ENCODE results near the gene BCAM. TPM values are rescaled to one million over a fixed set of nuclear protein-coding genes. Genes with fewer than 3 reads are reported as not detected.
A peak's percentile ranks its signal among the peaks of the same experiment; 100 is the strongest.

The BCAM gene
- total RNA-seq, 4 donors from 2014 or later = 83.5 to 139 (median 90.9) TPM

GRCh38 chr19:44792281-44792680, 16.6 kb upstream of the BCAM start:
- no peak for DNase-seq (ENCODE audit: low spot score in 2 of 2)
- H3K27me3 ChIP-seq = no peaks in the 10 kb centered on the region
- peaks cover 0 to 12% (median 0%) of the 10 kb centered on the region in 4 donors for H3K4me1 ChIP-seq
- H3K36me3 ChIP-seq = no peaks in the 10 kb centered on the region
- 92% methylated on average over 9 of the region's 9 CpGs for WGBS, 2 donors
- TF ChIP-seq POLR2A (IDR thresholded peaks at IDR 0.05) (no peak), CTCF (IDR thresholded peaks at IDR 0.05) (no peak), EP300 (IDR thresholded peaks at IDR 0.05) (no peak)
- no peak overlapping the region for H3K4me3 ChIP-seq
- H3K27ac ChIP-seq = no peak overlapping the region
- H3K9me3 ChIP-seq = no peaks in the 10 kb centered on the region

- 95 to 96% methylated on average over 4 of the region's 4 CpGs for WGBS, 2 donors
- Histone ChIP-seq H3K27me3 (no peaks in the 10 kb centered on the region), H3K9me3 (no peaks in the 10 kb centered on the region), H3K4me1 (peaks cover 0 to 12% (median 0%) of the 10 kb centered on the region in 4 donors), H3K36me3 (no peaks in the 10 kb centered on the region), H3K4me3 (no peak overlapping the region), H3K27ac (no peak overlapping the region)
- TF ChIP-seq POLR2A (IDR thresholded peaks at IDR 0.05) = no peak
- no peak for TF ChIP-seq EP300 (IDR thresholded peaks at IDR 0.05)
- no peak for TF ChIP-seq CTCF (IDR thresholded peaks at IDR 0.05)
- DNase-seq (ENCODE audit: low spot score in 2 of 2) = no peak
Observed at GRCh38 chr19:44794610-44795009, 14.3 kb upstream of the BCAM start.

GRCh38 chr19:44795398-44795987, 13.4 kb upstream of the BCAM start:
- TF ChIP-seq POLR2A (IDR thresholded peaks at IDR 0.05) (no peak), EP300 (IDR thresholded peaks at IDR 0.05) (no peak), CTCF (IDR thresholded peaks at IDR 0.05) (no peak)
- Histone ChIP-seq H3K4me1 (peaks cover 0 to 17% (median 0%) of the 10 kb centered on the region in 4 donors), H3K27me3 (no peaks in the 10 kb centered on the region), H3K4me3 (no peak overlapping the region), H3K27ac (no peak overlapping the region), H3K36me3 (no peaks in the 10 kb centered on the region), H3K9me3 (no peaks in the 10 kb centered on the region)
- 88 to 90% methylated on average over 13 of the region's 13 CpGs for WGBS, 2 donors
- DNase-seq (ENCODE audit: low spot score in 2 of 2) = no peak

DNA sequence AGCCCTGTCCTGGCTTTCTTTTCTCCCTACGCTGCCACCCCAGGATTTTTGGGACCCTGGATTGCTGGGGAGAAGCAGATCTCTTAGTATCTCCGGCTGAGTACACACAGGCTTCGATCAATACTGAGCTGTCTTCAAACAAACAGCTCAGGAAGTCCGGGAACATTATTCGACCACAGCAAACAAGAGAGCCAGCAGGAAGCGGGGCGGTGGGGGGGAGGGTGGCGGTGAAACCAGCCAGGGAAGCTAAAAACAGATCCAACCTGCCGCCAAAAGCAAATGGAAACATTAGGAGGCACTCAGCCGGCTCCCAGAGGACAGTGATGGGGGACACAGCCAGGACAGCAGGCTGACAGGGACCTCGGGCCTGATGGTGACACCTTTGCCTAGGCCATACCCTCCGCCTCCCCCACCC, 12.2 kb upstream of the BCAM start:
- 25 to 27% methylated on average over 12 of the region's 12 CpGs for WGBS, 2 donors
- no peak for TF ChIP-seq POLR2A (IDR thresholded peaks at IDR 0.05)
- TF ChIP-seq EP300 (IDR thresholded peaks at IDR 0.05) = no peak
- TF ChIP-seq CTCF (IDR thresholded peaks at IDR 0.05) = no peak
- DNase-seq (ENCODE audit: low spot score in 2 of 2) = no peak
- Histone ChIP-seq H3K36me3 (no peaks in the 10 kb centered on the region), H3K27ac (peak overlapping the region in 2 of 4 donors; percentile 31 to 43), H3K9me3 (no peaks in the 10 kb centered on the region), H3K4me1 (peaks cover 0 to 18% (median 0%) of the 10 kb centered on the region in 4 donors), H3K27me3 (no peaks in the 10 kb centered on the region), H3K4me3 (no peak overlapping the region)

DNA sequence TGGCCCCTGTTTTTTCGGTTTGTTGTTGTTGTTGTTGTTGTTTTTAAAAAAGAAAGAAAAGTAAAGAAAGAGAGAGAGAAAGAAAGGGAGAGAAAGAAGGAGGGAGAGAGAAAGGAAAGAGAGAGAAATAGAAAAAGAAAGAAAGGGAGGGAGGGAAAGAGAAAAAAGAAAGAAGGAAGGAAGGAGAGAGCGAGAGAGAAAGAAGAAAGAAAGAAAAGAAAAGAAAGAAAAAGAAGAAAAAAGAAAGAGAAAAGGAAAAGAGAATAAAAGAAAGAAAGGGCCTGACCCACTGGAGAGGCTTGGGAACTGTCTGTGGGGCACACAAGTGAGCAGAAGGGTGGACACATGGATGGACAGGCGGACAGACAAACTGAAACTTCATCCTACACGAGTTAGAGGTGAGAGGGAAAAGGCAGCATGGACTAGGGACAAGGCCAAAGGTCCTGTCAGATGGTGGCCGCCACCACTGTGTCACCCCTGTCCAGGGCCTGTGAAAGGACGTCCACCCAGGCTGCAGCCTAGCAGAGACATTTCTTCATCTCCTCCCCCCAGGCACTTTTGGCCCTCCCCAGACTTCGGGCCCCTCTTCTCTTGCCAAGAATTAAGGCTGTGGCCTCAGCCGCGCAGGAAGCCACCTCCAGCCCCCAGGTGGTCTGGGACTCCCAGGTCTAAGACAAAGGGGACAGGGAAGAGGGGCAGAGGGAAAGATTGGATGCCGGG, 9.1 kb upstream of the BCAM start:
- TF ChIP-seq POLR2A (IDR thresholded peaks at IDR 0.05) (no peak), CTCF (IDR thresholded peaks at IDR 0.05) (no peak), EP300 (IDR thresholded peaks at IDR 0.05) (no peak)

More for the DNA sequence above, 9.1 kb upstream of the BCAM start:
- no peak for DNase-seq (ENCODE audit: low spot score in 2 of 2)
- Histone ChIP-seq H3K9me3 (peaks cover 0 to 6% (median 0%) of the 10 kb centered on the region in 4 donors), H3K36me3 (no peaks in the 10 kb centered on the region), H3K27ac (peak overlapping the region in 1 of 4 donors; percentile 29), H3K4me1 (peaks cover 0 to 18% (median 0%) of the 10 kb centered on the region in 4 donors), H3K27me3 (no peaks in the 10 kb centered on the region), H3K4me3 (no peak overlapping the region)
- 66 to 68% methylated on average over 10 of the region's 10 CpGs for WGBS, 2 donors
